K562 (cell line): ENCODE measurements around the gene CTSK. TPM values are rescaled to one million over a fixed set of nuclear protein-coding genes. Genes with fewer than 3 reads are reported as not detected.
A peak's percentile ranks its signal among the peaks of the same experiment; 100 is the strongest.

Experiments used
- ATAC-seq: fragments of 200-7000 bp; cut with Tn5 transposase; 3 replicates; pipeline ENCODE4 v1.9.1; 2020; ENCODE audit warnings: moderate library complexity
- BruUV-seq: library from RNA; stranded (reverse); fragments of 400-500 nt; replicated peaks from 2 replicates; lab custom pipeline; 2021; lab: Mats Ljungman, UMichigan
- CTCF ChIA-PET: fragments of 300-600 bp; formaldehyde crosslinking; extraction: SDS; loops from one replicate; lab custom pipeline; 2021; ENCODE audit warnings: low intra/inter-chr PET ratio; lab: Yijun Ruan, JAX
- POLR2A ChIA-PET: fragments of 300-600, 350-650 bp; sonication (Branson Sonifier 250); formaldehyde crosslinking; extraction: SDS; loops from one replicate; lab custom pipeline; 2021; ENCODE audit warnings: antibody characterized with exemption, inconsistent platforms; lab: Yijun Ruan, JAX
- DNase-seq, 4 experiments: peaks; one replicate each; pipeline versions ENCODE4 v3.0.0 to v3.0.0-alpha.2; 2011 to 2018; ENCODE audit warnings: low spot score in 3 of 4, mixed read lengths in 3 of 4; ENCODE audit errors: extremely low read depth in 1 of 4
- FAIRE-seq: peaks from 2 replicates; lab custom pipeline; 2011; peaks lifted over from hg19 to GRCh38; lab: Jason Lieb, UNC
- H2AFZ ChIP-seq: 2 replicates; pipeline ENCODE4 v1.6.0; 2011; ENCODE audit warnings: low read depth, low read length, control low read depth, inconsistent platforms
- H3K27ac ChIP-seq: fragments of 200-600 bp; 3 replicates; pipeline ENCODE4 v1.8.0; 2011; ENCODE audit warnings: low read depth, mild to moderate bottlenecking, control low read depth, inconsistent platforms, low read length, moderate library complexity, mixed read lengths; ENCODE audit errors: extremely low read depth
- H3K27me3 ChIP-seq, 2 experiments: fragments of 300-600 bp in 1 of 2; 2 replicates in 1 of 2; 3 replicates in 1 of 2; pipeline versions ENCODE4 v1.6.0 to v1.8.0; 2011; ENCODE audit warnings: inconsistent platforms in 2 of 2, low read length in 2 of 2, mild to moderate bottlenecking in 1 of 2, mixed read lengths in 1 of 2, moderate library complexity in 1 of 2; ENCODE audit not compliant: control insufficient read depth in 2 of 2, insufficient read depth in 2 of 2
- H3K36me3 ChIP-seq: fragments of 300-600 bp; 3 replicates; pipeline ENCODE4 v1.8.0; 2011; ENCODE audit warnings: mild to moderate bottlenecking, low read length, inconsistent platforms; ENCODE audit not compliant: control insufficient read depth, insufficient read depth
- H3K4me1 ChIP-seq, 2 experiments: fragments of 200-600 bp in 1 of 2; replicated peaks in 1 of 2; 2 replicates in 1 of 2; 3 replicates in 1 of 2; pipeline versions ENCODE4 v1.5.1 to v1.8.0; 2011; ENCODE audit warnings: inconsistent platforms in 2 of 2, low read length in 2 of 2, mild to moderate bottlenecking in 1 of 2, mixed read lengths in 1 of 2, moderate library complexity in 1 of 2; ENCODE audit not compliant: control insufficient read depth in 2 of 2, insufficient read depth in 2 of 2
- H3K4me2 ChIP-seq: 2 replicates; pipeline ENCODE4 v1.6.1; 2011; ENCODE audit warnings: low read length, control low read depth, inconsistent platforms, mixed read lengths; ENCODE audit not compliant: insufficient read depth
- H3K4me3 ChIP-seq: fragments of 200-600 bp; sonication (generic), shearing (Covaris generic); 2 replicates; pipeline ENCODE4 v1.5.1; 2016; ENCODE audit warnings: control low read depth, inconsistent platforms
- H3K79me2 ChIP-seq: fragments of 200-600 bp; 3 replicates; pipeline ENCODE4 v1.8.0; 2011; ENCODE audit warnings: low read length, inconsistent platforms; ENCODE audit not compliant: control insufficient read depth, insufficient read depth
- H3K9ac ChIP-seq, 2 experiments: 2 replicates each; pipeline versions ENCODE4 v1.6.0 to v1.6.1; 2011; ENCODE audit warnings: low read depth in 2 of 2, low read length in 2 of 2, control low read depth in 1 of 2, inconsistent platforms in 1 of 2, mild to moderate bottlenecking in 1 of 2, mixed read lengths in 1 of 2; ENCODE audit not compliant: insufficient read depth in 1 of 2
- H3K9me1 ChIP-seq: one replicate; pipeline ENCODE4 v1.6.0; 2011; ENCODE audit warnings: inconsistent platforms, mild to moderate bottlenecking, low read length, moderate library complexity; ENCODE audit not compliant: control insufficient read depth, insufficient read depth
- H3K9me3 ChIP-seq: replicated peaks from 2 replicates; pipeline ENCODE4 v1.5.1; 2011; ENCODE audit warnings: low read depth, low read length, inconsistent platforms; ENCODE audit not compliant: control insufficient read depth, insufficient read depth
- H4K20me1 ChIP-seq: replicated peaks from 2 replicates; pipeline ENCODE4 v1.6.1; 2011; ENCODE audit warnings: low read length, inconsistent platforms, mixed read lengths; ENCODE audit not compliant: control insufficient read depth, insufficient read depth
- C11orf30 ChIP-seq: fragments of 450-650 bp; IDR thresholded peaks from 2 replicates; pipeline ENCODE4 v1.6.1; 2016; ENCODE audit warnings: low read depth, mild to moderate bottlenecking
- L3MBTL2 ChIP-seq: fragments of 450-650 bp; IDR thresholded peaks from 2 replicates; pipeline ENCODE4 v1.6.1; 2016; ENCODE audit warnings: mild to moderate bottlenecking, moderate library complexity
- PTRF ChIP-seq: fragments of 450-650 bp; IDR thresholded peaks from 2 replicates; pipeline ENCODE4 v1.6.1; 2016; ENCODE audit warnings: mild to moderate bottlenecking, missing genetic modification characterization, missing compliant biosample characterization
- RAD51 ChIP-seq: fragments of 450-650 bp; IDR thresholded peaks from 2 replicates; pipeline ENCODE4 v1.7.1; 2016; ENCODE audit warnings: low read depth, mild to moderate bottlenecking, borderline replicate concordance
- SRSF3 ChIP-seq: fragments of 200-400 bp; formaldehyde crosslinking; IDR thresholded peaks from 2 replicates; pipeline ENCODE4 v1.6.1; 2016; ENCODE audit warnings: mild to moderate bottlenecking, low read length, moderate library complexity; ENCODE audit not compliant: insufficient read depth
- TCF3 ChIP-seq: sonication (generic); formaldehyde crosslinking; IDR thresholded peaks from 2 replicates; pipeline ENCODE4 v1.4.0; 2020; ENCODE audit warnings: mild to moderate bottlenecking, missing genetic modification reagents
- WGBS: fragments of 100-300 bp; shearing (Covaris generic); methylation state at CpG from one replicate; pipeline ENCODE4 v1.1.6; 2016; ENCODE audit warnings: low coverage, mixed read lengths; ENCODE audit not compliant: insufficient coverage; ENCODE audit errors: missing lambda C conversion rate; 5-methylcytosine and 5-hydroxymethylcytosine counted together
- in situ Hi-C: fragments of 300-500 bp; cut with MboI; formaldehyde crosslinking; loops from 4 replicates; pipeline ENCODE4 v1.15.0; 2018; ENCODE audit warnings: inconsistent platforms, mixed read lengths
- intact Hi-C: fragments of 100-400 bp; cut with micrococcal nuclease; formaldehyde crosslinking; loops from 2 replicates; pipeline ENCODE4 v1.14.2; 2022
- polyA plus RNA-seq, 8 experiments: library from polyadenylated mRNA; depleted of rRNA in 4 of 8; stranded (reverse) in 5 of 8; unstranded in 3 of 8; fragments of >200 nt; fragmentation: Nextera tagmentation in 2 of 8; fragmentation: Illumina TruSeq in 1 of 8; extraction: Ambion mirVana in 2 of 8; extraction: Trizol in 1 of 8; gene quantifications; 2 replicates each; pipeline versions ENCODE4 v1.2.1 to v1.2.3, GENCODE V29; 2011 to 2014; ENCODE audit warnings: inconsistent platforms in 1 of 8, missing spikeins in 1 of 8
- total RNA-seq, 7 experiments: library from RNA; depleted of rRNA in 6 of 7; stranded (reverse); fragments of >200 nt in 6 of 7; fragmentation: Illumina TruSeq in 2 of 7; extraction: Trizol in 2 of 7; gene quantifications; 2 replicates each; pipeline versions ENCODE4 v1.2.1 to v1.2.3, GENCODE V29; 2011 to 2021; ENCODE audit warnings: low replicate concordance in 1 of 7
- TF ChIP-seq, protein P1 (sequence below): fragments of 450-650 bp; formaldehyde crosslinking; IDR thresholded peaks from 2 replicates; pipeline ENCODE4 v1.4.0; 2020; ENCODE audit warnings: mild to moderate bottlenecking, mixed read lengths
- TF ChIP-seq, protein P2 (sequence below): fragments of 450-650 bp; IDR thresholded peaks from 2 replicates; pipeline ENCODE4 v1.6.1; 2016
- TF ChIP-seq, protein P3 (sequence below): sonication (generic); formaldehyde crosslinking; IDR thresholded peaks from 2 replicates; pipeline ENCODE4 v1.5.0; 2020; ENCODE audit warnings: missing genetic modification reagents

CTSK gene
- total and polyA plus RNA-seq, 9 of the 15 experiments (the other 6 are each of a cell fraction or from before 2014, with no cell fraction given): 0.84 to 2.5 (median 1.3) TPM

DNA sequence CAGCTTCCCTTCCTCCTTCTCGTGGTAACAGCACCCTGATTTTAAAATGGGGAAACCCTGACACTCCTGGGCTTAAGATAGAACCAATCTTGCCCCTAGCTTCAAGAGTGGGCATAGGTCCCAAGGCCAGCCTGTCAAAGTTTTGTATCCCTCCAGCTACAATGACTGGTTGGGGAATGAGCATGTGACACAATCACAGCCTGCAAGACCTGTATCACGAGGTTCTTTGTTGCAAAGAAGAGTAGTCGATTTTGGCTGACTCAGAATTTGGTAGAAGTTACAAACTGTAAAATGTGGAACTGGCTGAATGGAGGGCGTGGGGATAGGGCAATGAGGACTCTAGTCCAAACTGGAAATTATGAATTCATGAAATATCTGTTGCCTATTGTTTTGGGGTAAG is 18.7 kb downstream of the CTSK start:
- Histone ChIP-seq H3K27me3 (no peaks in the 10 kb centered on the region), H3K27ac (no peak overlapping the region), H3K4me2 (no peak overlapping the region), H3K79me2 (no peaks in the 10 kb centered on the region)
- CTCF ChIA-PET: no interaction called here
- intact Hi-C loops: no loop called here
- TF ChIP-seq C11orf30 (peak; percentile 16; the same call in 1 of the 2 replicates), SRSF3 (no peak), L3MBTL2 (peak; percentile 62), TCF3 (CRISPR knock-in tag) (no peak), PTRF (no peak), RAD51 (peak; percentile 50; the same call in 1 of the 2 replicates)
- TF ChIP-seq, protein P1, sequence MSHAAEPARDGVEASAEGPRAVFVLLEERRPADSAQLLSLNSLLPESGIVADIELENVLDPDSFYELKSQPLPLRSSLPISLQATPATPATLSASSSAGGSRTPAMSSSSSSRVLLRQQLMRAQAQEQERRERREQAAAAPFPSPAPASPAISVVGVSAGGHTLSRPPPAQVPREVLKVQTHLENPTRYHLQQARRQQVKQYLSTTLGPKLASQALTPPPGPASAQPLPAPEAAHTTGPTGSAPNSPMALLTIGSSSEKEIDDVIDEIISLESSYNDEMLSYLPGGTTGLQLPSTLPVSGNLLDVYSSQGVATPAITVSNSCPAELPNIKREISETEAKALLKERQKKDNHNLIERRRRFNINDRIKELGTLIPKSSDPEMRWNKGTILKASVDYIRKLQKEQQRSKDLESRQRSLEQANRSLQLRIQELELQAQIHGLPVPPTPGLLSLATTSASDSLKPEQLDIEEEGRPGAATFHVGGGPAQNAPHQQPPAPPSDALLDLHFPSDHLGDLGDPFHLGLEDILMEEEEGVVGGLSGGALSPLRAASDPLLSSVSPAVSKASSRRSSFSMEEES: peak; percentile 25; the same call in 1 of the 2 replicates
- TF ChIP-seq, protein P2, sequence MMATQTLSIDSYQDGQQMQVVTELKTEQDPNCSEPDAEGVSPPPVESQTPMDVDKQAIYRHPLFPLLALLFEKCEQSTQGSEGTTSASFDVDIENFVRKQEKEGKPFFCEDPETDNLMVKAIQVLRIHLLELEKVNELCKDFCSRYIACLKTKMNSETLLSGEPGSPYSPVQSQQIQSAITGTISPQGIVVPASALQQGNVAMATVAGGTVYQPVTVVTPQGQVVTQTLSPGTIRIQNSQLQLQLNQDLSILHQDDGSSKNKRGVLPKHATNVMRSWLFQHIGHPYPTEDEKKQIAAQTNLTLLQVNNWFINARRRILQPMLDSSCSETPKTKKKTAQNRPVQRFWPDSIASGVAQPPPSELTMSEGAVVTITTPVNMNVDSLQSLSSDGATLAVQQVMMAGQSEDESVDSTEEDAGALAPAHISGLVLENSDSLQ: peak; percentile 66; the same call in 1 of the 2 replicates
- TF ChIP-seq, protein P3, sequence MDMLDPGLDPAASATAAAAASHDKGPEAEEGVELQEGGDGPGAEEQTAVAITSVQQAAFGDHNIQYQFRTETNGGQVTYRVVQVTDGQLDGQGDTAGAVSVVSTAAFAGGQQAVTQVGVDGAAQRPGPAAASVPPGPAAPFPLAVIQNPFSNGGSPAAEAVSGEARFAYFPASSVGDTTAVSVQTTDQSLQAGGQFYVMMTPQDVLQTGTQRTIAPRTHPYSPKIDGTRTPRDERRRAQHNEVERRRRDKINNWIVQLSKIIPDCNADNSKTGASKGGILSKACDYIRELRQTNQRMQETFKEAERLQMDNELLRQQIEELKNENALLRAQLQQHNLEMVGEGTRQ: 0 out of 2 replicates have a peak, but pooled peaks have one; percentile 19
- TF ChIP-seq, all 486 proteins: peak for 6
- in situ Hi-C loops: no loop called here
- H4K20me1 ChIP-seq: no peaks in the 10 kb centered on the region
- H3K9me3 ChIP-seq: no peaks in the 10 kb centered on the region
- POLR2A ChIA-PET: interaction anchor here (1.0 to 1.8 kb wide), 2 partner anchors 21 to 38 kb away, joined by 5 read pairs; no protein-coding TSS in a partner anchor
- ATAC-seq: no peak
- DNase-seq: no peak
- H3K9ac ChIP-seq: no peak overlapping the region
- peak overlapping the region; percentile 29 for H2AFZ ChIP-seq
- FAIRE-seq: no peak
- no peak overlapping the region for H3K4me3 ChIP-seq
- no peaks in the 10 kb centered on the region for H3K9me1 ChIP-seq
- BruUV-seq: no TSS peak
- H3K36me3 ChIP-seq: no peaks in the 10 kb centered on the region
- 22% methylated on average over 4 of the region's 4 CpGs for WGBS
- H3K4me1 ChIP-seq: peaks cover 0 to 3% of the 10 kb centered on the region in 2 experiments; a peak in 1 of 5 replicates
